ENCODE results near the gene PCNP.

GRCh38 chr3:101617478-101617877, 43.5 kb downstream of the PCNP start:
- no peak for TF ChIP-seq POLR2AphosphoS5 (IDR thresholded peaks at IDR 0.05; ENCODE audit: borderline replicate concordance, low read depth, low read length)
- no peak for TF ChIP-seq EZH2 (IDR thresholded peaks at IDR 0.05)
